ENCODE measurements around the gene ZNRD2. TPM values are rescaled to one million over a fixed set of nuclear protein-coding genes. Genes with fewer than 3 reads are reported as not detected.
A peak's percentile ranks its signal among the peaks of the same experiment; 100 is the strongest.

ZNRD2 gene
- total RNA-seq, 1 experiment from 2014 or later = 45.8 TPM

DNA sequence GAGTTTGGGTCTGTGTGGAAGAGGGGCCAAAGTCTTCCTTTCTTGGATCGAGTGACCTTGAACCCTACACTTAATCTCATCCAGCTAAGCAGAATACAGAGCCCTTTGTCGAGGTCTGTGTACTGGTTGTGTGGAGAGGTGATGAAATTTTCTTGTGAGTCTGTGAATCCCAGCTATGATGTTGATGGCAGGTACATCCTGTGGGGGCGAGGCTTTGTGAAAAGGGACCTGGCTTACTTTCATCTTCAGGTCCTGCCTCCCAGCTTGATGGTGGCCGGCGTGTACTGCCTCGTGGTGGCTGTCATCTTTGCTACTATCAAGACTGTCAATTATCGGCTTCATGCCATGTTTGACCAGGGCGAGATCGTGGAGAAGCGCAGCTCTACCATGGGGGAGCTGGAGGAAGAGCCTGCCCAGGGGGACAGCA, 46.3 kb downstream of the ZNRD2 start:
- H3K79me2 ChIP-seq (ENCODE audit: insufficient read depth, low read length) = peaks cover 7% of the 10 kb centered on the region; the same call in 1 of the 2 replicates
- H3K56ac ChIP-seq (ENCODE audit: insufficient read length, low read depth, low read length) = no peak overlapping the region
- H3K9me3 Mint-ChIP-seq = no peaks in the 10 kb centered on the region
- H4K5ac ChIP-seq (ENCODE audit: insufficient read length, low read depth, low read length) = no peak overlapping the region
- TF ChIP-seq, protein P1, sequence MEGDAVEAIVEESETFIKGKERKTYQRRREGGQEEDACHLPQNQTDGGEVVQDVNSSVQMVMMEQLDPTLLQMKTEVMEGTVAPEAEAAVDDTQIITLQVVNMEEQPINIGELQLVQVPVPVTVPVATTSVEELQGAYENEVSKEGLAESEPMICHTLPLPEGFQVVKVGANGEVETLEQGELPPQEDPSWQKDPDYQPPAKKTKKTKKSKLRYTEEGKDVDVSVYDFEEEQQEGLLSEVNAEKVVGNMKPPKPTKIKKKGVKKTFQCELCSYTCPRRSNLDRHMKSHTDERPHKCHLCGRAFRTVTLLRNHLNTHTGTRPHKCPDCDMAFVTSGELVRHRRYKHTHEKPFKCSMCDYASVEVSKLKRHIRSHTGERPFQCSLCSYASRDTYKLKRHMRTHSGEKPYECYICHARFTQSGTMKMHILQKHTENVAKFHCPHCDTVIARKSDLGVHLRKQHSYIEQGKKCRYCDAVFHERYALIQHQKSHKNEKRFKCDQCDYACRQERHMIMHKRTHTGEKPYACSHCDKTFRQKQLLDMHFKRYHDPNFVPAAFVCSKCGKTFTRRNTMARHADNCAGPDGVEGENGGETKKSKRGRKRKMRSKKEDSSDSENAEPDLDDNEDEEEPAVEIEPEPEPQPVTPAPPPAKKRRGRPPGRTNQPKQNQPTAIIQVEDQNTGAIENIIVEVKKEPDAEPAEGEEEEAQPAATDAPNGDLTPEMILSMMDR (conservative IDR thresholded peaks at IDR 0.05) = no peak
- H3K4me2 ChIP-seq (ENCODE audit: insufficient read depth, insufficient read length, low read length) = peak overlapping the region; percentile 82
- no CpG with 5 or more reads among the region's 10 CpGs for WGBS (ENCODE audit: extremely low coverage, insufficient read length, low lambda C conversion rate)
- H3K14ac ChIP-seq (ENCODE audit: insufficient read depth, low read length) = no peak overlapping the region
- H3K36me3 Mint-ChIP-seq (ENCODE audit: insufficient read depth in 1 of 3, low read depth in 3 of 3) = peaks cover 18 to 46% (median 41%) of the 10 kb centered on the region in 3 experiments; a peak in 6 of 7 replicates
- peaks cover 3% of the 10 kb centered on the region for H3K27me3 Mint-ChIP-seq (ENCODE audit: low read depth)
- H3K79me1 ChIP-seq (ENCODE audit: insufficient read depth, low read depth, low read length, poor library complexity, severe bottlenecking) = peaks cover 3% of the 10 kb centered on the region
- H3K9ac ChIP-seq (ENCODE audit: extremely low read depth, insufficient read length, low read length) = peak overlapping the region; percentile 45
- H3K27me3 ChIP-seq (ENCODE audit: insufficient read depth, low read length) = no peaks in the 10 kb centered on the region
- H3K4me3 Mint-ChIP-seq = peak overlapping the region; percentile 92 to 97
- H3K4ac ChIP-seq (ENCODE audit: low read depth, low read length) = no peak overlapping the region
- H2AFZ ChIP-seq (ENCODE audit: low read length) = no peak overlapping the region
- no peak overlapping the region for H4K8ac ChIP-seq (replicated peaks; ENCODE audit: insufficient read length, low read depth, low read length)
- no peaks in the 10 kb centered on the region; the same call in none of the 2 replicates for H3K4me1 ChIP-seq (ENCODE audit: insufficient read depth, low read length)
- H3K27ac ChIP-seq (ENCODE audit: insufficient read length, low read depth, low read length) = no peak overlapping the region
- H2BK5ac ChIP-seq (ENCODE audit: insufficient read length, low read length) = no peak overlapping the region
- no peak overlapping the region for H2BK15ac ChIP-seq (ENCODE audit: low read depth, low read length)
- no peak overlapping the region for H2BK20ac ChIP-seq (ENCODE audit: low read depth, low read length, poor library complexity, severe bottlenecking)
- peaks cover 17 to 24% of the 10 kb centered on the region in 2 experiments for H3K4me1 Mint-ChIP-seq
- H3T11ph ChIP-seq (ENCODE audit: low read length) = no peak overlapping the region
- no peak for DNase-seq
- H3K23ac ChIP-seq (ENCODE audit: insufficient read length, low read depth, low read length) = no peak overlapping the region
- H4K20me1 ChIP-seq (ENCODE audit: control insufficient read depth, insufficient read depth, insufficient read length) = no peaks in the 10 kb centered on the region
- no peak overlapping the region for H2AK5ac ChIP-seq (ENCODE audit: insufficient read length, low read length)
- H4K91ac ChIP-seq (ENCODE audit: insufficient read length, low read depth, low read length) = no peak overlapping the region
- H3K23me2 ChIP-seq (ENCODE audit: insufficient read length, low read depth, low read length, poor library complexity, severe bottlenecking) = peaks cover 18% of the 10 kb centered on the region
- no peak overlapping the region for H2BK120ac ChIP-seq (ENCODE audit: low read depth, low read length, poor library complexity, severe bottlenecking)
- no peak overlapping the region for H2BK12ac ChIP-seq (ENCODE audit: insufficient read length, low read depth, low read length)
- H3K9me3 ChIP-seq (ENCODE audit: control insufficient read depth, low read depth, low read length) = no peaks in the 10 kb centered on the region
- H3K18ac ChIP-seq (ENCODE audit: insufficient read length, low read depth, low read length) = no peak overlapping the region
- H3K27ac Mint-ChIP-seq = peak overlapping the region; percentile 68 to 96 (median 92); a peak in 5 of 7 replicates

All from H9 (cell line).